Cardiac ventricle fibroblast (primary cell): ENCODE measurements around the gene C16orf95. TPM values are rescaled to one million over a fixed set of nuclear protein-coding genes. Genes with fewer than 3 reads are reported as not detected.

Experiments
- total RNA-seq: library from RNA; depleted of rRNA; stranded (reverse); fragments of >200 nt; gene quantifications from 2 replicates; pipeline ENCODE4 v1.2.3, GENCODE V29; 2015

C16orf95 gene, protein sequence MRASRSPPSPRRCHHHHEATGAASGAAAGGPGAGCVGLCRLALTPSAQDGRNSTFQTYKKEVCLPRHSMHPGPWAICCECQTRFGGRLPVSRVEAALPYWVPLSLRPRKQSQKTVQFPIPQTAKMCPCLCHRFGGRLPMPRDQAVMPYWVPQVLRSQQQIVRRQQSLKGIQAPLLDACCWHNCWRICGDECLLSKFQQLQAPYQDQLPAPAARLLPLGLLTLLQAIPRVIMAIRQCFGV
- 2.2 and 2.4 TPM in 2 replicates for total RNA-seq

DNA sequence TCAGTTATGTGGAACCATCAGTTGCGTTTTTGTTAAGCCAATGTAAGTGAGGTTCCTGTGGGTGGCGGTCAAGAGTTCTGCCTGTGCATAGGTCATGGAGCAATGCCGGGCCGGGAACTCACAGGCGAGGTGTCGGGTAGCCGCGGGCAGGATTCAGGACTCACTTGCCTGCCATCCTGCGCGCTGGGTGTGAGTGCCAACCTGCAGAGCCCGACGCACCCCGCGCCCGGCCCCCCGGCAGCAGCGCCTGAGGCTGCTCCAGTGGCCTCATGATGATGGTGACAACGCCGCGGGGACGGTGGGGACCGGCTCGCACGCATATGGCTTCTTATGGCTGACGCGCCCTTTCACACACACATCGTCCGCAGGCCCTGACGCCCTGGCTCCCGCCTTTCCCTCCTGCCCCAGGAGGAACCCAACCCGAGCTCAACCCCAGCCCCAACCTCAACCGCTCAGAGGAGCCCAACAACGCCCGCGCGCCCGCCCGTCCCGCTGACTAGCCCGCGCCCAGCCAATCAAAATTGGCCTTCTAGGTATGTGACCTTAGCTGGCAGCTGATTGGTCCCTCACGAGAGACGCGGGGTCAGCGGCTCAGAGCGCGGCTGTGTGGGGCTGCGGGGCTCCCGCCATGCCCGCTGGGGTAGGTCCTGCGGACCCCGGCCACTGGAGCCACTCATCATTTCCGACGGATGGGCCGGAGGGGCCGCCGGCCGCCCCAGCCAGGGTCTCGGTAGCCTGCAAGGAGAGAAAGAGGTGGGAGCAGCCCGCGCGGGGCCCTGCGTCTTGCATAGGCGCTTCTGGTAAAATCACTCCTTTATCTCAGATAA lies at the start of gene C16orf95:
TSS of gene C16orf95 (minus strand) at position 470 of the 827 bp plus-strand sequence. CDS start at position 320, 150 bp downstream.

Other genes starting within 250 kb of the C16orf95 start
- 23.4 and 34.6 TPM in 2 replicates for gene FBXO31, start 66.4 kb upstream of the C16orf95 start, total RNA-seq
- 75.3 and 76.1 TPM in 2 replicates for gene MAP1LC3B, start 74.9 kb upstream of the C16orf95 start, total RNA-seq
- gene ZCCHC14, start 175.6 kb upstream of the C16orf95 start, total RNA-seq = 12.1 and 13.7 TPM in 2 replicates